GM23338 (cell line): Measurements from ENCODE around the gene BCS1L. TPM values are rescaled to one million over a fixed set of nuclear protein-coding genes. Genes with fewer than 3 reads are reported as not detected.

Experiments used
- ATAC-seq: fragments of 200-7000 bp; cut with Tn5 transposase; 3 replicates; pipeline ENCODE4 v1.9.1; 2020
- DNase-seq: peaks from one replicate; pipeline ENCODE4 v3.0.0-alpha.2; 2015; ENCODE audit warnings: low spot score
- H2AFZ ChIP-seq: fragments of 200-600 bp; sonication (generic); 2 replicates; pipeline ENCODE4 v1.8.0; 2016; ENCODE audit warnings: antibody characterized with exemption, mild to moderate bottlenecking, moderate library complexity
- H3F3A ChIP-seq: fragments of 200-600 bp; sonication (generic); replicated peaks from 2 replicates; pipeline ENCODE4 v1.8.0; 2017; ENCODE audit warnings: antibody characterized with exemption, mixed run types, low read depth
- H3K27ac ChIP-seq: fragments of 200-600 bp; sonication (generic); 2 replicates; pipeline ENCODE4 v1.6.1; 2016; ENCODE audit warnings: low read depth
- H3K27me3 ChIP-seq: fragments of 200-600 bp; sonication (generic); 2 replicates; pipeline ENCODE4 v1.8.0; 2016; ENCODE audit warnings: mild to moderate bottlenecking, mixed run types, moderate library complexity; ENCODE audit not compliant: insufficient read depth
- H3K36me3 ChIP-seq: fragments of 200-600 bp; sonication (generic); 2 replicates; pipeline ENCODE4 v1.8.0; 2016; ENCODE audit warnings: mild to moderate bottlenecking; ENCODE audit not compliant: insufficient read depth
- H3K4me1 ChIP-seq: fragments of 200-600 bp; sonication (generic); 2 replicates; pipeline ENCODE4 v1.8.0; 2016; ENCODE audit warnings: mild to moderate bottlenecking, moderate library complexity; ENCODE audit not compliant: insufficient read depth
- H3K4me2 ChIP-seq: fragments of 200-600 bp; sonication (generic); 2 replicates; pipeline ENCODE4 v1.7.1; 2017; ENCODE audit warnings: mixed run types
- H3K4me3 ChIP-seq: fragments of 200-600 bp; sonication (generic); 2 replicates; pipeline ENCODE4 v1.6.1; 2016; ENCODE audit warnings: mixed run types
- H3K79me2 ChIP-seq: fragments of 200-600 bp; sonication (generic); replicated peaks from 2 replicates; pipeline ENCODE4 v1.8.0; 2017; ENCODE audit warnings: mild to moderate bottlenecking; ENCODE audit not compliant: insufficient read depth
- H3K9me2 ChIP-seq: fragments of 200-600 bp; sonication (generic); 2 replicates; pipeline ENCODE4 v1.8.0; 2017; ENCODE audit not compliant: insufficient read depth
- H4K20me1 ChIP-seq: fragments of 200-600 bp; sonication (generic); replicated peaks from 2 replicates; pipeline ENCODE4 v1.8.0; 2017; ENCODE audit warnings: mild to moderate bottlenecking; ENCODE audit not compliant: insufficient read depth
- H3K27ac Mint-ChIP-seq: 2 replicates; pipeline ENCODE4 v1.8.0; 2020; ENCODE audit warnings: inconsistent platforms, mild to moderate bottlenecking, moderate library complexity, mixed read lengths
- H3K27me3 Mint-ChIP-seq: 3 replicates; pipeline ENCODE4 v1.8.0; 2022; ENCODE audit warnings: low read depth, mild to moderate bottlenecking, moderate library complexity, mixed read lengths, inconsistent platforms; ENCODE audit not compliant: insufficient read depth, poor library complexity
- H3K36me3 Mint-ChIP-seq: 3 replicates; pipeline ENCODE4 v1.8.0; 2021; ENCODE audit warnings: low read depth, mild to moderate bottlenecking, inconsistent platforms, moderate library complexity, mixed read lengths
- H3K4me1 Mint-ChIP-seq: 3 replicates; pipeline ENCODE4 v1.8.0; 2020; ENCODE audit warnings: mild to moderate bottlenecking, inconsistent platforms, mixed read lengths
- H3K4me3 Mint-ChIP-seq: 3 replicates; pipeline ENCODE4 v1.8.0; 2021; ENCODE audit warnings: moderate library complexity, mild to moderate bottlenecking, inconsistent platforms, mixed read lengths
- H3K9me3 Mint-ChIP-seq: 3 replicates; pipeline ENCODE4 v1.8.0; 2020; ENCODE audit warnings: moderate library complexity, mild to moderate bottlenecking, inconsistent platforms, mixed read lengths
- CTCF ChIP-seq, 2 experiments: fragments of 200-600 bp in 1 of 2; sonication (generic) in 1 of 2; conservative IDR thresholded peaks; 2 replicates each; pipeline versions ENCODE4 v1.5.1 to v1.6.1; 2016 to 2017; ENCODE audit warnings: antibody characterized with exemption in 2 of 2, low read depth in 2 of 2, mild to moderate bottlenecking in 2 of 2, moderate library complexity in 1 of 2
- EZH2 ChIP-seq: fragments of 200-600 bp; sonication (generic); IDR thresholded peaks from one replicate; pipeline ENCODE4 v1.8.0; 2017; ENCODE audit warnings: antibody characterized with exemption, mild to moderate bottlenecking, low read depth; ENCODE audit not compliant: unreplicated experiment
- NANOG ChIP-seq: IDR thresholded peaks from 2 replicates; pipeline ENCODE4 v1.6.1; 2016; ENCODE audit warnings: antibody characterized with exemption, borderline replicate concordance
- POLR2AphosphoS5 ChIP-seq: IDR thresholded peaks from 2 replicates; pipeline ENCODE4 v1.6.1; 2016; ENCODE audit warnings: antibody characterized with exemption, low read depth
- REST ChIP-seq: IDR thresholded peaks from one replicate; pipeline ENCODE4 v1.6.1; 2018; ENCODE audit warnings: antibody characterized with exemption; ENCODE audit not compliant: unreplicated experiment
- ZNF114 ChIP-seq: fragments of 250-450 bp; sonication (Bioruptor Pico); IDR thresholded peaks from 2 replicates; pipeline ENCODE4 v1.5.0; 2020; ENCODE audit warnings: mild to moderate bottlenecking, moderate library complexity
- ZNF462 ChIP-seq: fragments of 250-450 bp; sonication (Bioruptor Pico); IDR thresholded peaks from 2 replicates; pipeline ENCODE4 v1.5.0; 2020; ENCODE audit warnings: mild to moderate bottlenecking, moderate library complexity
- polyA plus RNA-seq: library from polyadenylated mRNA; unstranded; fragments of >200 nt; fragmentation: Nextera tagmentation; extraction: Ambion mirVana; gene quantifications from 2 replicates; pipeline ENCODE4 v1.2.1, GENCODE V29; 2016
- total RNA-seq: library from RNA; depleted of rRNA; stranded (reverse); fragments of >200 nt; shearing (Covaris generic); gene quantifications from 2 replicates; pipeline ENCODE4 v1.2.3, GENCODE V29; 2014

Gene BCS1L
- total and polyA plus RNA-seq, 2 experiments from 2014 or later = 16.9 to 31.6 TPM

GRCh38 chr2:218664653-218665052 is 5.2 kb downstream of the BCS1L start:
- H2AFZ ChIP-seq = no peak overlapping the region
- no peak overlapping the region for H3K27ac Mint-ChIP-seq
- H3K4me2 ChIP-seq = no peak overlapping the region
- ATAC-seq (no peak), DNase-seq (no peak)
- peaks cover 23% of the 10 kb centered on the region for H3K36me3 ChIP-seq
- H3K79me2 ChIP-seq = peaks cover 6% of the 10 kb centered on the region
- TF ChIP-seq NANOG (no peak), POLR2AphosphoS5 (no peak), ZNF114 (CRISPR knock-in tag) (no peak), CTCF (conservative IDR thresholded peaks at IDR 0.05; ENCODE audit: low read depth in 2 of 2) (no peak), EZH2 (no peak), ZNF462 (CRISPR knock-in tag) (no peak), REST (no peak)
- peaks cover 2% of the 10 kb centered on the region for H3K27me3 Mint-ChIP-seq
- 0 out of 2 replicates have a peak, but pooled peaks cover 19% of the 10 kb centered on the region for H4K20me1 ChIP-seq
- no peaks in the 10 kb centered on the region for H3K27me3 ChIP-seq
- H3K9me2 ChIP-seq = no peaks in the 10 kb centered on the region
- H3K4me1 Mint-ChIP-seq = peaks cover 4% of the 10 kb centered on the region
- no peak overlapping the region for H3K4me3 Mint-ChIP-seq
- H3K27ac ChIP-seq = no peak overlapping the region
- H3K36me3 Mint-ChIP-seq = peaks cover 62% of the 10 kb centered on the region
- H3K4me1 ChIP-seq = peaks cover 5% of the 10 kb centered on the region
- H3K4me3 ChIP-seq = no peak overlapping the region
- no peaks in the 10 kb centered on the region for H3F3A ChIP-seq
- no peaks in the 10 kb centered on the region for H3K9me3 Mint-ChIP-seq
